ENCODE data around the gene RBFOX2. TPM values are rescaled to one million over a fixed set of nuclear protein-coding genes. Genes with fewer than 3 reads are reported as not detected.

RBFOX2 gene
- polyA plus RNA-seq, 1 of the 3 experiments (the other 2 are of a cell fraction): 115 TPM

DNA sequence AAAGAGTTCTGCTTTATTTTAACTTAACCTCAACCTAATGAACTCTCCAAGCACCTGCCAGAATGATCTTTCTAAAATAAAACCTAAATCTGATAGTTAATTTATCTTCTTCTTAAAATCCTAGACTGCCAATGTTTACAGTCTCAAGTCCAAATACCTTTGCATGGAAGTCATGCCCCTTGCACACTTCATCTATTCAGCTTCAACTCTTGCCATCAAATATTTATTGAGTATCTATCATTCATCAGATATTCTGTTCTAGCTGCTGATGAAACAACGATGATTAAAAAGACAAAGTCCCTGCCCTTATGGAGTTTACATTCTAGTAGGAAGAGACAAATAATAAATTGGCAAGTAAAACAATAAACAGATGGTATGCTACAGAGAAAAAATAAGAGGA is 209.2 kb downstream of the RBFOX2 start:
- H3K9me3 ChIP-seq: no peaks in the 10 kb centered on the region
- H3K4me1 ChIP-seq (ENCODE audit: control insufficient read depth in 1 of 2, insufficient read depth in 2 of 2, low read depth in 1 of 2, low read length in 1 of 2): peaks cover 0 to 11% of the 10 kb centered on the region in 2 experiments; a peak in 2 of 4 replicates
- CTCF ChIA-PET: interaction anchor here (0.7 to 1.4 kb wide), 4 partner anchors 10 to 389 kb away, joined by 3 to 5 read pairs (median 3); no protein-coding TSS in a partner anchor
- no peaks in the 10 kb centered on the region for H3K27me3 ChIP-seq (ENCODE audit: insufficient read depth)
- H3K79me2 ChIP-seq (ENCODE audit: insufficient read depth): peaks cover 100% of the 10 kb centered on the region
- H3K9me2 ChIP-seq: no peaks in the 10 kb centered on the region
- peaks cover 0 to 9% of the 10 kb centered on the region in 2 experiments for H3K36me3 ChIP-seq (replicated peaks in 1 of 2; ENCODE audit: control insufficient read depth in 1 of 2, insufficient read depth in 2 of 2, low read length in 1 of 2)
- POLR2A ChIA-PET: no interaction called here
- no peak overlapping the region for H3K27ac ChIP-seq (ENCODE audit: low read depth in 2 of 2, low read length in 1 of 2)
- no peak overlapping the region for H2AFZ ChIP-seq (ENCODE audit: low read depth)
- no peak overlapping the region for H3K9ac ChIP-seq
- H3K4me3 ChIP-seq (ENCODE audit: low read depth in 2 of 2, low read length in 1 of 2): no peak overlapping the region
- H4K20me1 ChIP-seq (ENCODE audit: insufficient read depth): peaks cover 96% of the 10 kb centered on the region
- no peak for DNase-seq
- WGBS (ENCODE audit: low lambda C conversion rate): 86% methylated on average over 1 of the region's 1 CpG
- peaks cover 16% of the 10 kb centered on the region for H3F3A ChIP-seq (replicated peaks; ENCODE audit: insufficient read depth)
- TF ChIP-seq TEAD4 (IDR thresholded peaks at IDR 0.05; ENCODE audit: borderline replicate concordance, insufficient read depth) (no peak), POLR2AphosphoS5 (IDR thresholded peaks at IDR 0.05; ENCODE audit: low read depth, low read length) (no peak), MEF2A (IDR thresholded peaks at IDR 0.05; ENCODE audit: borderline replicate concordance, low read depth) (no peak), TAF1 (IDR thresholded peaks at IDR 0.05; ENCODE audit: borderline replicate concordance, low read depth, low read length) (no peak), NFIC (IDR thresholded peaks at IDR 0.05; ENCODE audit: borderline replicate concordance) (no peak), EZH2phosphoT487 (IDR thresholded peaks at IDR 0.05; ENCODE audit: borderline replicate concordance, low read depth) (no peak), YY1 (IDR thresholded peaks at IDR 0.05; ENCODE audit: low read depth) (no peak), SIN3A (IDR thresholded peaks at IDR 0.05; ENCODE audit: borderline replicate concordance, low read depth, low read length) (no peak), EP300 (IDR thresholded peaks at IDR 0.05; ENCODE audit: borderline replicate concordance in 1 of 2, low read depth in 1 of 2, low read length in 1 of 2) (no peak)
- TF ChIP-seq, protein P1, sequence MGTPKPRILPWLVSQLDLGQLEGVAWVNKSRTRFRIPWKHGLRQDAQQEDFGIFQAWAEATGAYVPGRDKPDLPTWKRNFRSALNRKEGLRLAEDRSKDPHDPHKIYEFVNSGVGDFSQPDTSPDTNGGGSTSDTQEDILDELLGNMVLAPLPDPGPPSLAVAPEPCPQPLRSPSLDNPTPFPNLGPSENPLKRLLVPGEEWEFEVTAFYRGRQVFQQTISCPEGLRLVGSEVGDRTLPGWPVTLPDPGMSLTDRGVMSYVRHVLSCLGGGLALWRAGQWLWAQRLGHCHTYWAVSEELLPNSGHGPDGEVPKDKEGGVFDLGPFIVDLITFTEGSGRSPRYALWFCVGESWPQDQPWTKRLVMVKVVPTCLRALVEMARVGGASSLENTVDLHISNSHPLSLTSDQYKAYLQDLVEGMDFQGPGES (IDR thresholded peaks at IDR 0.05; ENCODE audit: low read depth, low read length): no peak
- TF ChIP-seq, protein P2, sequence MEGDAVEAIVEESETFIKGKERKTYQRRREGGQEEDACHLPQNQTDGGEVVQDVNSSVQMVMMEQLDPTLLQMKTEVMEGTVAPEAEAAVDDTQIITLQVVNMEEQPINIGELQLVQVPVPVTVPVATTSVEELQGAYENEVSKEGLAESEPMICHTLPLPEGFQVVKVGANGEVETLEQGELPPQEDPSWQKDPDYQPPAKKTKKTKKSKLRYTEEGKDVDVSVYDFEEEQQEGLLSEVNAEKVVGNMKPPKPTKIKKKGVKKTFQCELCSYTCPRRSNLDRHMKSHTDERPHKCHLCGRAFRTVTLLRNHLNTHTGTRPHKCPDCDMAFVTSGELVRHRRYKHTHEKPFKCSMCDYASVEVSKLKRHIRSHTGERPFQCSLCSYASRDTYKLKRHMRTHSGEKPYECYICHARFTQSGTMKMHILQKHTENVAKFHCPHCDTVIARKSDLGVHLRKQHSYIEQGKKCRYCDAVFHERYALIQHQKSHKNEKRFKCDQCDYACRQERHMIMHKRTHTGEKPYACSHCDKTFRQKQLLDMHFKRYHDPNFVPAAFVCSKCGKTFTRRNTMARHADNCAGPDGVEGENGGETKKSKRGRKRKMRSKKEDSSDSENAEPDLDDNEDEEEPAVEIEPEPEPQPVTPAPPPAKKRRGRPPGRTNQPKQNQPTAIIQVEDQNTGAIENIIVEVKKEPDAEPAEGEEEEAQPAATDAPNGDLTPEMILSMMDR (IDR thresholded peaks at IDR 0.05): no peak
- H3K4me2 ChIP-seq: no peak overlapping the region

DNA sequence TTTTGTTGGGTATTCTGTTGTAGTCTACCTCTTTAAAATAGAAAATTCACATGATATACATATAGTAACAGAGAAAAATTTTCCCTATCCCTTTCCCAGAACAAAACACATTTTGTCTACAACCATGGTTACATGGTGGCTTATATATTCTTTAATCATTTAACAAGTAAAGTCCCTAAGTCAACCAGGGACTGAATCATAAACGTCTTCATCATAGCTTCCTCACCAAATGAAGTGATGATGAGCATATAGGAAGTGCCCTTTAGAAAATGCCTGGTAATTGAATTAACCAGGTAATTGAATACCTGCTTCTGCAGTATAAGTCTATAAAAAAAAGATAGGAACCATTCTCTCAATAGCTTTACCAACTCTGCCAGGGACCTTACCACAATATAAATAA is 209.7 kb downstream of the RBFOX2 start:
- peaks cover 100% of the 10 kb centered on the region for H3K79me2 ChIP-seq (ENCODE audit: insufficient read depth)
- no peak overlapping the region for H3K4me2 ChIP-seq
- TF ChIP-seq, protein P3, sequence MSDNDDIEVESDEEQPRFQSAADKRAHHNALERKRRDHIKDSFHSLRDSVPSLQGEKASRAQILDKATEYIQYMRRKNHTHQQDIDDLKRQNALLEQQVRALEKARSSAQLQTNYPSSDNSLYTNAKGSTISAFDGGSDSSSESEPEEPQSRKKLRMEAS (IDR thresholded peaks at IDR 0.05; ENCODE audit: low read depth): no peak
- TF ChIP-seq SIN3A (IDR thresholded peaks at IDR 0.05; ENCODE audit: borderline replicate concordance, low read depth, low read length): no peak
- TF ChIP-seq MXI1 (IDR thresholded peaks at IDR 0.05; ENCODE audit: low read depth, low read length): no peak
- TF ChIP-seq, protein P4, sequence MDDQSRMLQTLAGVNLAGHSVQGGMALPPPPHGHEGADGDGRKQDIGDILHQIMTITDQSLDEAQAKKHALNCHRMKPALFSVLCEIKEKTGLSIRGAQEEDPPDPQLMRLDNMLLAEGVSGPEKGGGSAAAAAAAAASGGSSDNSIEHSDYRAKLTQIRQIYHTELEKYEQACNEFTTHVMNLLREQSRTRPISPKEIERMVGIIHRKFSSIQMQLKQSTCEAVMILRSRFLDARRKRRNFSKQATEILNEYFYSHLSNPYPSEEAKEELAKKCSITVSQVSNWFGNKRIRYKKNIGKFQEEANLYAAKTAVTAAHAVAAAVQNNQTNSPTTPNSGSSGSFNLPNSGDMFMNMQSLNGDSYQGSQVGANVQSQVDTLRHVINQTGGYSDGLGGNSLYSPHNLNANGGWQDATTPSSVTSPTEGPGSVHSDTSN (IDR thresholded peaks at IDR 0.05): no peak
- TF ChIP-seq, protein P2 (IDR thresholded peaks at IDR 0.05): no peak
- no peak for TF ChIP-seq TCF12 (IDR thresholded peaks at IDR 0.05)
- no peak for TF ChIP-seq POLR2AphosphoS5 (IDR thresholded peaks at IDR 0.05; ENCODE audit: low read depth, low read length)
- no peak for TF ChIP-seq ELF1 (IDR thresholded peaks at IDR 0.05)
- TF ChIP-seq, protein P5, sequence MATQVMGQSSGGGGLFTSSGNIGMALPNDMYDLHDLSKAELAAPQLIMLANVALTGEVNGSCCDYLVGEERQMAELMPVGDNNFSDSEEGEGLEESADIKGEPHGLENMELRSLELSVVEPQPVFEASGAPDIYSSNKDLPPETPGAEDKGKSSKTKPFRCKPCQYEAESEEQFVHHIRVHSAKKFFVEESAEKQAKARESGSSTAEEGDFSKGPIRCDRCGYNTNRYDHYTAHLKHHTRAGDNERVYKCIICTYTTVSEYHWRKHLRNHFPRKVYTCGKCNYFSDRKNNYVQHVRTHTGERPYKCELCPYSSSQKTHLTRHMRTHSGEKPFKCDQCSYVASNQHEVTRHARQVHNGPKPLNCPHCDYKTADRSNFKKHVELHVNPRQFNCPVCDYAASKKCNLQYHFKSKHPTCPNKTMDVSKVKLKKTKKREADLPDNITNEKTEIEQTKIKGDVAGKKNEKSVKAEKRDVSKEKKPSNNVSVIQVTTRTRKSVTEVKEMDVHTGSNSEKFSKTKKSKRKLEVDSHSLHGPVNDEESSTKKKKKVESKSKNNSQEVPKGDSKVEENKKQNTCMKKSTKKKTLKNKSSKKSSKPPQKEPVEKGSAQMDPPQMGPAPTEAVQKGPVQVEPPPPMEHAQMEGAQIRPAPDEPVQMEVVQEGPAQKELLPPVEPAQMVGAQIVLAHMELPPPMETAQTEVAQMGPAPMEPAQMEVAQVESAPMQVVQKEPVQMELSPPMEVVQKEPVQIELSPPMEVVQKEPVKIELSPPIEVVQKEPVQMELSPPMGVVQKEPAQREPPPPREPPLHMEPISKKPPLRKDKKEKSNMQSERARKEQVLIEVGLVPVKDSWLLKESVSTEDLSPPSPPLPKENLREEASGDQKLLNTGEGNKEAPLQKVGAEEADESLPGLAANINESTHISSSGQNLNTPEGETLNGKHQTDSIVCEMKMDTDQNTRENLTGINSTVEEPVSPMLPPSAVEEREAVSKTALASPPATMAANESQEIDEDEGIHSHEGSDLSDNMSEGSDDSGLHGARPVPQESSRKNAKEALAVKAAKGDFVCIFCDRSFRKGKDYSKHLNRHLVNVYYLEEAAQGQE (IDR thresholded peaks at IDR 0.05; ENCODE audit: low read depth, low read length): no peak

More for the DNA sequence above, 209.7 kb downstream of the RBFOX2 start:
- Histone ChIP-seq H3K4me1 (ENCODE audit: control insufficient read depth in 1 of 2, insufficient read depth in 2 of 2, low read depth in 1 of 2, low read length in 1 of 2) (peaks cover 0 to 11% of the 10 kb centered on the region in 2 experiments; a peak in 2 of 4 replicates), H3F3A (replicated peaks; ENCODE audit: insufficient read depth) (peaks cover 19% of the 10 kb centered on the region), H3K27me3 (ENCODE audit: insufficient read depth) (no peaks in the 10 kb centered on the region), H3K9ac (no peak overlapping the region), H3K4me3 (ENCODE audit: low read depth in 2 of 2, low read length in 1 of 2) (no peak overlapping the region), H2AFZ (ENCODE audit: low read depth) (no peak overlapping the region), H4K20me1 (ENCODE audit: insufficient read depth) (peaks cover 96% of the 10 kb centered on the region), H3K9me3 (no peaks in the 10 kb centered on the region), H3K9me2 (no peaks in the 10 kb centered on the region), H3K27ac (ENCODE audit: low read depth in 2 of 2, low read length in 1 of 2) (no peak overlapping the region), H3K36me3 (replicated peaks in 1 of 2; ENCODE audit: control insufficient read depth in 1 of 2, insufficient read depth in 2 of 2, low read length in 1 of 2) (peaks cover 0 to 13% of the 10 kb centered on the region in 2 experiments)
- WGBS (ENCODE audit: low lambda C conversion rate): 80% methylated on average over 1 of the region's 1 CpG
- POLR2A ChIA-PET: no interaction called here
- CTCF ChIA-PET: interaction anchor here (1.0 to 1.4 kb wide), 2 partner anchors 11 to 16 kb away, joined by 3 to 5 read pairs; no protein-coding TSS in a partner anchor
- DNase-seq: no peak
